NOMO-1 treated with DMSO at 0.1 percent for 48 hours (cell line): Measurements from ENCODE around the gene ABCA4.
"Not testable (repeated sequence)": the region's sequence is repeated elsewhere in the genome, so short reads cannot be mapped to it uniquely, and the experiment has no call there.

Experiments
- DNase-seq: peaks from one replicate; lab custom pipeline; 2025; ENCODE audit not compliant: unreplicated experiment; lab: John Stamatoyannopoulos, UW

The ABCA4 gene

GRCh38 chr1:94011129-94011528, 109.8 kb downstream of the ABCA4 start:
- DNase-seq, result peak; percentile 31

DNA sequence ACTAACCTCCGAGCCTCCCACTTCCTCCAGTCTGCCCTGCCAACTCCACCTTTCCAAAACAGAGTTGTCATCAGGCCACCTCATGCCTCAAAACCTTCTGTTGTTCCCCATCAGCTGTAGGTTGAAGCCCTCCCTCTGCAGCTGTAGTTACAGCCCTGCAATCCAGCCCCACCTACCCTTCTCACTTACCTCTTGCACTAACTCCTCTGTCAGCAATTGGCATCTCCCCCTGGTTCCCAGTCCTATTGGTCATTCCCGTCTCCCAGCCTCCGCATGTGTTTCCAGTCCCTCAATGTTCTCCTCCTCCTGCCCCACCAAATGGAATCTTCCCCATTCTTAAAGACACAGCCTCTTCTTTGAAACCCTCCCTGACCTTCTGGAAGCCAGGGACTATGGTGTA, 111.6 kb downstream of the ABCA4 start:
- no peak for DNase-seq

DNA sequence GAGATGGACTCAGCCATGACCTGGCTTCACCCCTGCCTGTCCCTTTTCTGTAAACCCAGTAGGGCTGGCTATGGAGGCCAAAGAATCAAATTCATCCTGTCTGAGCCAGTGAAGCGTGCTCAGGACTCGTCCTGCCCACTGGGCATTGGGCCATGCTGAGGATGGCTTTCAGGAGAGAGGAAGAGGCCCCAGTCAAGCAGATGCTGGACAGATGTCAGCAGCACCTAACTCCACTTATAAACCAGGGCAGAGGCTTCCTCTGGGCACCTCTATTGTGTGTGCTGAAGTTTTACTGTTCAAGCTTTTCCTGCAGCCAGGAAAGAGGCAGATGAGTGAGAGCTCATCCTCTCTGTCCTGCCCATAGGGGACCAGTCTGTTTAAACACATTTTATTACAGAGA, 114.3 kb downstream of the ABCA4 start:
- no peak for DNase-seq

DNA sequence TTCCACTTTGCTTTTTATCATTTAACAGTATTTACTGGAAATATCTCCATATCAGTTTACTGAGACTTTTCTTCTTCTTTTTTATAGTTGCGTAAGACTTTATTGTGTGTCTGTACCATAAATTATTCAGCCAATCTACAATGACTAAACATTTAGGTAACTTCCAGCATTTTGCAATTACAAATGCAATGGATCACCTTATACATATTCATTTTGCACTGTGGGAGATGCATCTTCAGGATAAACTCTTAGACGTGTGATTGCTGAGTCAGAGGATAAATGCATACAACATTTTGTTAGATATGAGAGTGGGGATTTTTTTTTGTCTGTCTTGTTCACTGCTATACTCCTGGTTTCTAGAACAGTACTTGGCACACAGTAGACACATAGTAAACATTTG, 116.0 kb downstream of the ABCA4 start:
- peak; percentile 38 for DNase-seq

DNA sequence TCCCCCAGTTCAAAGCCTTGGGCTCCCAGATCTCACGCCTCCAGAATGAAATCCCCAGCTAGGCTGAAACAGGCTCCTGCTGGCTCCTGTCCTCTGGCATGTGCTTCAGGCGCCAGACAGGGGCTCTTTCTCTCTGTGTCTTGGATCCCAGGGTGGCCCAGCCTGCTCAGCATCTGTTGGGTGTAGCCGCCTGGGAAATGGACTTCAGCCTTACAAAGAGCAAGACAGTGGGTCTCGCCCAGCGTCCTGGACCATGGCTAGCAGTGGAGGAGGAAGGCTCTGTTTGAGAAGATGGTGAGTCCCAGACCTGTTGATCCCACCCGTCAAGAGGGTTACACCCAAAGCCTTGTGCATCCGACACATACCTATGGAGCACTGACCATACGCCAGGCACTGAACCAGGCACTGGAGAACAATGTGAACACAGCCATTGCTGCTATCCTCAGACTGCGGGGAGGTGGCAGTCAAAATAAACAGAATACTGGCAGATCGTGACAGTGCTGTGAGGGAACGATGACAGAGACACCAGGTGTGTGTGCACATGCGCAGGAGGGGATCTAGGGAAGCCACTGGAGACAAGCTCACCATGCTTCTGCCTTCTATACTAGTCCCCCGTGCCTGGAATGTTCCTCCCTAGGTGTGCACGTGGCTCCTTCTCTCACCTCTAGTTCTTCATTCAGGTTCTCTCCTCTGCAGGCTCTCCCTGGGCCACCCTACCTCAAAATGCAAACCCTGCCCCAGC, 118.7 kb downstream of the ABCA4 start:
- no peak for DNase-seq

GRCh38 chr1:94001397-94002045, 119.4 kb downstream of the ABCA4 start:
- DNase-seq, result no peak

- no peak for DNase-seq
Measured at GRCh38 chr1:94000510-94001282, 120.3 kb downstream of the ABCA4 start.

- no peak for DNase-seq
Measured at GRCh38 chr1:93999840-94000415, 121.0 kb downstream of the ABCA4 start.

GRCh38 chr1:93998532-93998931, 122.4 kb downstream of the ABCA4 start:
- DNase-seq, result not testable (repeated sequence)

DNA sequence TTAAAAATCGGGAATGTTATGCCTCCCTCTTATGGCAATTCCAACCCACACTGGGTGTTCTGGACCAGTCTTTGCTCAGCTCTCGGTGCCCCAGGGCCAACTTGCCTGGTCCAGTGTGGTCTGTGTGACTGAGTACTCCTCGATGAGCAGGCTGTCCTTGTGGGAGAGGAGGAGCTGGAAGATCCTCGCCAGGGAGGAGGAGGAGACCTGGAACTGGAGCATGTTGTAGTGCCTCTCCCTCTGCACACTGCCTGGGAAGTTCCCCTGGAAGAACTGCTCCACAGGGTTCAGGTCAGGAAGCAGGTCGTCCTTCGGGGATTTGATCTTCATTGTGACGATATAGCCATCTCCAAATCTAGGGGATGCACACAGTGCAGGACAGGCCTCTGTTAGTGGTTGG, 123.2 kb downstream of the ABCA4 start:
- DNase-seq, result no peak

DNA sequence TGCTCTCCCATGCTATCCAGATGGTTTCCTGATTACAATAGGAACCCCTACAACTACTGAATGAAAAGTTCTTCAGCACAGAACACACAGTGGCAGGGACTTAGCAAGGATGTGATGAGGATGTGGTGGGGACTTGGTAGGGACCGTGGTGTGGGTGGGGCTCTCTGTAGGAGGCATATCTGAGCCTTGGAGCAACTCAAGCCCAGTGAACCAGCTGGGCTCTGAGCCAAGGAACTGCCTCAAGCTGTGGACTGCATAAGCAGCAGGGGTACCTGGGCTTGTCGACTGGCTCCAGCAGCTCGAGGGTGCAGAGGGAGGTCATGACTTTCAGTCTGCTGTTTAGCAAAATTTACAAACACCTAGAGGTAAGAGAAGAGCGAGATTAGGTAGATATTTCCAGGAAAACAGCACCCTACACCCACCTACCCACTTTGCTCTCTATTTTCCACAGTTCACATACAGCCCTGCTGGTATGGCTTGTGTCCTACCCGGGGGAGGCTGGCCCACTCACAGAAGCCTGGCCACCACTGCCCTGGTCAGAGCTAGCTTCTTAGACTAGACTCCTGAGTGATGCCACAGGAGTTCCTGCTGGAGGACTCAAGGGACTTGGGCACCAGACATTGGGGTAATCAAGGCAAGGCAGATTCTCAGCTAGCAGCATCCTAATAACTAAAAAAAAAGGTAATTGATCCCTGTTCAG, 125.0 kb downstream of the ABCA4 start:
- DNase-seq, result no peak

GRCh38 chr1:93993731-93994130, 127.2 kb downstream of the ABCA4 start:
- no peak for DNase-seq

DNA sequence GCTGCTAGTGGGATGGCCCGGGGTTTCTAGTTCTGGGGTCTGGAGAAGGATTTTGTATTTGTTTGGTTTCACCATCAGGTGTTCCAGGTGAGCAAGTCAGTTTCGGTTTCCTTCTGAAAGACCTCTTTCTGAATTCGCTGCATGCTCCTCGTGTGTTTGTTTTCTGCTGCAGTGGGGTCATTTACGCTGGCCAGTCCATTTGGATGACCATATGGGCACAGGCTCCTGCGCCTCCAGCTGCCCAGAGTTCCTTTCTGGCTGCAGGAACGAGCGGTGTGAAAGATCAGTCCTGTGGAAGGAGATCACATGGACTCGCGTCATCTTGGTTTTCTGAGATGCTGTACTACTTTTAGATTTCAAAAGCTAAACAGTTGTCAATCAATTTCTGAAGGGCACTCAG, 128.0 kb downstream of the ABCA4 start:
- DNase-seq, result no peak

GRCh38 chr1:93992190-93992589, 128.8 kb downstream of the ABCA4 start:
- DNase-seq, result no peak

DNA sequence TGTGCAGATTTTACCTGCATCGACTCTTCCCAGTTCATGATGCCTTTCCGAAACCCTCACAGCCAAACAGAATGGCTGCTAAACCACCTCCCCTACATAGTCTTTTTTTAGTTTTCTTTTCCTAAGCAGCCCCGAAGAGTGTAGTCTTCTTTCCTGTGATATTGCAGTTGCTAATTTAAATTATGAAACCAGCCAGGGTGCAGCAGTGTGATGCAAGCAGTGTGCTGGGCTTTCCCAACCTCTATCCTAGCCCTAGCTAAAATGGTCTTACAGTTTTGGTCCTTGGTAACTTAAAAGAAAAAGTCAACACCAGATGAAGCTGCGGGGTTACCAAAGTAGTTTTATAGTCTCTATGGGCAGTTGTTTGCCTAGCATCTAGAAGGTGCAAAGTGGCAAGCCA, 129.7 kb downstream of the ABCA4 start:
- DNase-seq, result peak; percentile 52

DNA sequence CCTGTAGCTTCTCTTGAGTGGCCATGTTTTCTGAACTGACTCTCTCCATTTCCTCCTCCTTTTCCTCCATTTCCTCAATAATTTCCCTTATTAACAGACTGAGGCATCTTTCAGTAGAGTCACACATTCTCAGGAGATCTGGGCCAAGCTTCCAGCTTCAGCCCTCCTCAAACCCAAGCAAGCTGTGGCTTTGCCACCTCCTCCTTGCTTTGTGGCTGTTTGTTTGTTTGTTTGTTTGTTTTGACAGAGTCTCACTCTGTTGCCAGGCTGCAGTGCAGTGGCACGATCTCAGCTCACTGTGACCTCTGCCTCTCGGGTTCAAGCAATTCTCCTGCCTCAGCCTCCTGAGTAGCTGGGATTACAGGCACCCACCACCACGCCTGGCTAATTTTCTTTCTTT, 130.5 kb downstream of the ABCA4 start:
- not testable (repeated sequence) for DNase-seq

GRCh38 chr1:93990010-93990409, 130.9 kb downstream of the ABCA4 start:
- no peak for DNase-seq

GRCh38 chr1:93989601-93990000, 131.3 kb downstream of the ABCA4 start:
- DNase-seq, result no peak

DNA sequence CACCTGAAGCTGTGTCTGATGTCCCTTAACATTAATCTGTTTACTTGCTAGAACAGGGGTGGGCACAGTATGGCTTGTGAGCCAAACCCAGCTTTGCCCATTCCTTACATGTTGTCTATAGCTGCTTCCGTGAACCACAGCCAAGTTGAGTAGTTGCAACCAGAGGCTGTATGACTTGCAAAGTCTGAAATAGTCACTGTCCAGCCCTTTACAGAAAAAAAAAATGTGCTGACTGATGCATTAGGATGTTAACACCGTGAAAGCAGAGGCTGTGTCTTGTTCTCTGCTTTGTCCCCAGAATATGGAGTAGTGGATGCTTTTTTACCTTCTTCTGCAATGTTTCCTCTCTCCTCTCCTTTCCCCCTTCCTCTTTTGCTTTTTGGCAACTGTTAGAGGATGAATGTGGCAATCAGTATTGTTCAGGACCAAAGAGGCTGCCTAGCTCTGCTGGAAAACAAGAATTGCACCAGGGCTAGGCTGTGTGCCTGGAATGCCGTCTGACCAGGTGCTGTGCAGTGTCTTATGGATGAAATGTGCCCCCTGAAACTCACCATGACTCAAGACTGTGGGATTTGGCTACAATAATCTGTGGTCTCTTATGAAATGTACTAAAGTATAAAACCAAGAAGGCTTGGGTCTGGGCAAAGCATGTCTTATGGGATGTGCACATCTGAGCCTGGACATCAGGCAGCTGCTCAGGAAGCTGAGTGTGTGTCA, 132.2 kb downstream of the ABCA4 start:
- DNase-seq, result peak; percentile 70

DNA sequence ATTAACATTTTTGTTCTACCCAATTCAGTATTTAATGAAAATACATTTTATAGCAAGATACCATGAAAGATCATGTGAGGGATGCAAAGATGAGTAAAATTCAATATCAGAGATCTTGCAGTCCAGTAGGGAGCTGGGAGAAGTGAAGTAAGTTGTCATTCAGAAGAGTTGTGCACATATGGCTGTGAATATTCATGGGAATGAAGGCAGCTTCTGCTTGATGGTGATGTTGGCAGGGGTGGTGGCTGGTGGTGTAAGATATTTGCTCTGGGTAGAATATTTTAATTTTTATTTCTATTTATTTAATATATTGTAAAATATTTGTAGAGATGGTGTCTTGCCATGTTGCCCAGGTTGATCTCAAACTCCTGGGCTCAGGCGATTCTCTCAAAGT, 139.7 kb downstream of the ABCA4 start:
- DNase-seq, result no peak
